ENCODE measurements around the gene BCAT1.

Gene BCAT1

DNA sequence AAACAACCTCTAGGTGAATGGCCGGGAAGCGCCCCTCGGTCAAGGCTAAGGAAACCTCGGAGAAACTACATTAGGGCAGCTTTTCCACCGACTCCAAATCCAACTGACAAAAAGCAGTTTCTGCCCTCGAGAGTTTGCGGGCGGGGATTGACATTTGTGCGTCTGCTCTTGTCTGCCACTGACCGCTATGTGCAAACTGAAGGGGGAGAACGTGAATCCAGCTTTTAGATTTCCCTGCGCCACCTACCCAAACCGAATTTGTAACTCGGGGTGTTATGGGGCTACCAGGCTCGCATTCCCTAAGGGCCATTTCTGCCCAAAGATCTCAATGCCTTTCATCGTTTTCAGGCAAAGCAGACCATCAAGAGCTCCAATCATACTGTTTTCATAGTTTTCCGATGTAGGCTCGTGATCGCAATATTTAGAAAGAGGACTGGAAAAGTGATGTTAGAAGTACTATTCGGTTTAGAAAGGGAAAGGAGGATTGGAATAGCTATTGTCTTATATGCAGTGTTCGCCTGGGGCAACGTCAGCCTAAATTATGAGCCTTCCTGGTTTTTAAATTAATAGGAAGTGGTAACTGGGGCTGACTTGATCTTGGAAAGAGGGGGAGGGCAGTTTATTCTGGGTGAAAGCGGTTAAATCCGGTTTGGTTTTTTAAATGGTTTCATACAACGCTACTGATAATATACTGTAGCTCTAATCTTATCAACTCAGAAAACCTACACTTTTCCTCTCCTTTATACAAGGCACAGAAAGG is 45.4 kb downstream of the BCAT1 start:
- H3K27ac Mint-ChIP-seq: peak overlapping the region; percentile 52

DNA sequence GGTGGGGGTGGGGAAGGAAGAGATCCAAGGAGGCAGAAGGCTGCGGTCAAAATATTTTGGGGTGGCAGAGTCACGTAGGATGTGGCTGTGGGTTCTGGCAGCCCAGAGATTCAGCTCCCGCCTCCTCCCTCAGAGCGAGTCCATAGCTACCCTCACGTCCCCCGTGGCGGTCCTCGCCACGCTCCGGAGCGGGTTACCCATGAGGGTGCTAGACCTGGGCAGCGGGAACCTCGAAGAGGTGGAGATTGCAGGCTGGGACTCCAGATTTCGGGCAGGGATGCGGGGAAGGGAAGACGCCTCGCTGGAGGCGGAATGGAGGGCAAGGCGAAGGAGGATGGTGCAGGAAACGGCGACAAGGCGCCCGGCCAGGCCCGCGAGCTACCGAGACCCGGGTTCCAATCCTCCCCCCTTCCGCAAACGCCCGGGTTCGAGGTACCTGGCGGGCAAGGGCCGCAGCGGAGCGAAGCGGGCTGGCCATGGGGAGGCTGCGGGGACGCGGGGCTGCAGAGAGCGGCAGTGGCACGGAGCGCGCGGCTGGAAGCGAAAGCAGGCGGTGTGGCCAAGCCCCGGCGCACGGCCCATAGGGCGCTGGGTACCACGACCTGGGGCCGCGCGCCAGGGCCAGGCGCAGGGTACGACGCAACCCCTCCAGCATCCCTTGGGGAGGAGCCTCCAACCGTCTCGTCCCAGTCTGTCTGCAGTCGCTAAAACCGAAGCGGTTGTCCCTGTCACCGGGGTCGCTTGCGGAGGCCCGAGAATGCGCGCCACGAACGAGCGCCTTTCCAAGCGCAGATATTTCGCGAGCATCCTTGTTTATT is 46.2 kb downstream of the BCAT1 start:
- H3K4me3 Mint-ChIP-seq: peak overlapping the region; percentile 97
- peaks cover 7% of the 10 kb centered on the region for H3K27me3 Mint-ChIP-seq (ENCODE audit: low read depth)
- peaks cover 28% of the 10 kb centered on the region for H3K4me1 Mint-ChIP-seq (ENCODE audit: low read depth)
- no peaks in the 10 kb centered on the region for H3K9me3 Mint-ChIP-seq
- peaks cover 11% of the 10 kb centered on the region for H3K36me3 Mint-ChIP-seq (ENCODE audit: low read depth)
- peak overlapping the region; percentile 98 for H3K27ac Mint-ChIP-seq

More for the DNA sequence above, 45.4 kb downstream of the BCAT1 start:
- Mint-ChIP-seq H3K27me3 (ENCODE audit: low read depth) (peaks cover 7% of the 10 kb centered on the region), H3K9me3 (no peaks in the 10 kb centered on the region), H3K36me3 (ENCODE audit: low read depth) (peaks cover 9% of the 10 kb centered on the region), H3K4me3 (peak overlapping the region; percentile 97), H3K4me1 (ENCODE audit: low read depth) (peaks cover 28% of the 10 kb centered on the region)

DNA sequence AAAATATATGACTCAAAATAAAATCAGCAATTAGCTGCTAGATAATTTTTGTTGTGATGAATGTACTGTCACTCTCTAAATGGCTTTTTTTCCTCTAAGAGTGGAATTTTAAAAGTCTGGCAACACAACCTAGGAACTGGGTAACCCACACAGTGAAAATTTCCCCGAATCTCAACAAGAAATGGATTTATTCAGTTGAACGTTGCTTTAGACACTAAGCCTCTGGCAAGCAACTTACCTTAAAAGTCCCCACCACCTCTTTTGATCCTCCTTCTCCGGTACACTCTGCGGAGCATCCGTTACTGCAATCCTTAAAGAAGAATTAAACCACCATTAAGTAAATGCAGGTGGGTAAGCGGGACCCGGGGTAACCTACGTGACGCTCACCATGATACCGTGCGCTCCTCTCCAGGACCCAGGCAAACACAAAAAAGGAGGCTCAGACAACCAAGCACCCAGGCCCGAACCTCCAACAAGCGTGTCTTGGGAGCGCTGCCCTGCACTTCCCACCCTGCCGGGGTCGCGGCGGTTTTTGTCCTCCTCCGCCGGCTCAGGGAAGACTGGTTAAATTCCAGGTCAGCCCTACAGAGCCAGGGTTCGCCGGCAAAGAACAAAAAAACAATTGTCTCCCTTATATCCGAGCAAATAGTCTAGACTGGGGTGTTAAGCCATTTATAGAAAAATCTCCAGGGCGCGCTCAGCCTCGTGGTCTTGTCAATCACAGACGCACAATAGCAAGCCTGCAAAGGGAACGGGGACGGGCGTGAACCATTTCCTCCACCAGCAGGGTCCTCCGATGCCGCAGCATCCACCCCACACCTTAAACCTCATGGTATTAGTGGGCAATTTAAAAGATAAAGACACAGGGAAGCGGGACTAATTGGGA is 47.1 kb downstream of the BCAT1 start:
- Mint-ChIP-seq H3K9me3 (no peaks in the 10 kb centered on the region), H3K4me1 (ENCODE audit: low read depth) (peaks cover 28% of the 10 kb centered on the region), H3K36me3 (ENCODE audit: low read depth) (peaks cover 11% of the 10 kb centered on the region), H3K27me3 (ENCODE audit: low read depth) (peaks cover 7% of the 10 kb centered on the region), H3K4me3 (peak overlapping the region; percentile 97), H3K27ac (peak overlapping the region; percentile 98)

DNA sequence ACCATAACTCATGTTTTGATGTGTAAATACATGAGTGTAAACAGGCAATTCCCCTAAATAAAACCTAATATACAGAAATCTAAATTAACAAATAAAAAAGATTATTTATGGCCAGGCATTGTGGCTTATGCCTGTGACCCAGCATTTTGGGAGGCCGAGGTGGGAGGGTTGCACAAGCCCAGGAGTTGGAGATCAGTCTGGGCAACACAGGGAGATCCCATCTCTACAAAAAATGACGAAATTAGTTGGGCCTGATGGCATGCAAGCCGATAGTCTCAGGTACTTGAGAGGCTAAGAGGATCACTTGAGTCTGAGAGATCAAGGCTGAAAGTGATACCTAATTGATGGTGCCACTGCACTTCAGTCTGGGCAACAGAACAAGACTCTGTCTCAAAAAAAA is 48.7 kb downstream of the BCAT1 start:
- H3K4me1 Mint-ChIP-seq (ENCODE audit: low read depth): peaks cover 28% of the 10 kb centered on the region
- peaks cover 9% of the 10 kb centered on the region for H3K27me3 Mint-ChIP-seq (ENCODE audit: low read depth)
- H3K36me3 Mint-ChIP-seq (ENCODE audit: low read depth): peaks cover 11% of the 10 kb centered on the region
- H3K4me3 Mint-ChIP-seq: peak overlapping the region; percentile 9
- H3K9me3 Mint-ChIP-seq: no peaks in the 10 kb centered on the region
- H3K27ac Mint-ChIP-seq: no peak overlapping the region

DNA sequence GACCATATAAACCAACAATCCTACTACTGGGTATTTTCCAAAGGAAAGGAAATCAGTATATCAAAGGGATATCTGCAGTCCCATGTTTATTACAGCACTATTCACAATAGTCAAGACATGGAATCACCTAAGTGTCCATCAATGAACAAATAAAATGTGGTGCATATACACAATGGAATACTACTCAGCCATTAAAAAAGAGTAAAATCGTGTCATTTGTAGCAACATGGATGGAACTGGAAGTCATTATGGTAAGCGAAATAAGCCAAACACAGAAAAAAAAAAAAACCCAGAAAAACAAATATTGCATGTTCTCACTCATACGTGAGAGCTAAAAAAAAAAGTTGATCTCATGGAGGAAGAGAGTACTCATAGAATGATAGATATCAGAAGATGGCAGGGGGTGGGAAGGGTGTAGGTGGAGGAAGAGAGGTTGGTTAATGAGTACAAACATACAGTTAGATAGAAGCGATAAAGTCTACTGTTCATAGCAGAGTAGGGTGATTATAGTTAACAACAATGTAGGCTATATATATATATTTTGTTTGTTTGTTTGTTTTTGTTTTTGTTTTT is 49.3 kb downstream of the BCAT1 start:
- H3K9me3 Mint-ChIP-seq: no peaks in the 10 kb centered on the region
- peaks cover 12% of the 10 kb centered on the region for H3K27me3 Mint-ChIP-seq (ENCODE audit: low read depth)
- H3K27ac Mint-ChIP-seq: peak overlapping the region; percentile 67
- peaks cover 28% of the 10 kb centered on the region for H3K4me1 Mint-ChIP-seq (ENCODE audit: low read depth)
- H3K4me3 Mint-ChIP-seq: peak overlapping the region; percentile 21
- H3K36me3 Mint-ChIP-seq (ENCODE audit: low read depth): peaks cover 11% of the 10 kb centered on the region

DNA sequence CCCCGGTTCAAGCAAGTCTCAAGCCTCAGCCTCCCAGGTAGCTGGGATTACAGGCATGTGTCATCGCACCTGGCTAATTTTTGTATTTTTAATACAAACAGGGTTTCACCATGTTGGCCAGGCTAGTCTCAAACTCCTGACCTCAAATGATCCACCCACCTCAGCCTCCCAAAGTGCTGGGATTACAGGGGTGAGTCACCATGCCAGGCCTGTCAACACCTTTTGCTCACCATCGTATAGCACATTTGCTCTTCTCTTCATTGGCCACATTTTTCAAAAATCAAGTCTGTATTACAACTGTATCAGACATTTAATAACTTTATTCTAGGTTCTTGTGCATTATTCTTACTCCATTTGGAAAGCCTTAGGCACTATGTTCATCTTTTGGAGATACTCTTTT is 50.3 kb downstream of the BCAT1 start:
- Mint-ChIP-seq H3K27ac (no peak overlapping the region), H3K36me3 (ENCODE audit: low read depth) (peaks cover 11% of the 10 kb centered on the region), H3K4me3 (no peak overlapping the region), H3K27me3 (ENCODE audit: low read depth) (peaks cover 13% of the 10 kb centered on the region), H3K4me1 (ENCODE audit: low read depth) (peaks cover 25% of the 10 kb centered on the region), H3K9me3 (no peaks in the 10 kb centered on the region)

DNA sequence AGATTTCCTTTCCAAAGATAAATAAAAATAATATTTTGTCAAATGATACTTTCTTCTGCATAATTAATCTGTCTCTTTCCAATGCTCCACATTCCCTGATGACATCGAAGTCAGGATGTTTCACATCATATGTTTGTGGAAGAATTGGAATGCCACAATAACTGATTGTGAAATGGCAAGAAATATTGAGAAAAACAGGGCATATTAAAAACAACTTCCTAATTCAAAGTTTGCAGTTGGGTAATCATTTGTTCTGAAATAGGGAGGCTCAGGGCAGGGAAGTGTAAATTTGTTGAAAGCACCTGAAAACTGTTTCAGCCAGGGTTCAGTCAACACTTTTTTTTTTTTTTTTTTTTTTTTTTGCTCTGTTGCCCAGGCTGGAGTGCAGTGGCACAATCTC is 50.7 kb downstream of the BCAT1 start:
- Mint-ChIP-seq H3K4me1 (ENCODE audit: low read depth) (peaks cover 22% of the 10 kb centered on the region), H3K27ac (no peak overlapping the region), H3K36me3 (ENCODE audit: low read depth) (peaks cover 11% of the 10 kb centered on the region)

DNA sequence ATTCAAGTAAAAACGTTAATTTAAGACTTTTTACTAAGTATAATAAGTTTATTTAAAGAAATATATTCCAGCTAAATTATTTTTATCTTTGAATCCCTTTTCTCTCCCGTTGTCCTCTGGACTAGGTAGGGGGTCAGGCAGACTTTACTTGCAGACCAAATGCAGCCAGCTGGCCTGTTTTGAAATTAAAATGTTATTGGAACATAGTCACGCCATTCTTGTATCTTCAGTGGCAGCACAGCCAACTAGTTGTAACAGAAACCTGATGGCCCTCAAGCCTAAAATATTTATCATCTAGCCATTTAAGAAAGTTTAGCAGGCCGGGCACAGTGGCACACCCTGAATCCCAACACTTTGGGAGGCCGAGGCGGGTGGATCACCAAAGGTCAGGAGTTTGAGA is 52.7 kb downstream of the BCAT1 start:
- H3K4me3 Mint-ChIP-seq: no peak overlapping the region
- no peaks in the 10 kb centered on the region for H3K9me3 Mint-ChIP-seq
- H3K27ac Mint-ChIP-seq: no peak overlapping the region
- peaks cover 11% of the 10 kb centered on the region for H3K4me1 Mint-ChIP-seq (ENCODE audit: low read depth)
- peaks cover 11% of the 10 kb centered on the region for H3K36me3 Mint-ChIP-seq (ENCODE audit: low read depth)
- peaks cover 10% of the 10 kb centered on the region for H3K27me3 Mint-ChIP-seq (ENCODE audit: low read depth)

More for the DNA sequence above, 50.7 kb downstream of the BCAT1 start:
- Mint-ChIP-seq H3K4me3 (no peak overlapping the region), H3K27me3 (ENCODE audit: low read depth) (peaks cover 10% of the 10 kb centered on the region), H3K9me3 (no peaks in the 10 kb centered on the region)

DNA sequence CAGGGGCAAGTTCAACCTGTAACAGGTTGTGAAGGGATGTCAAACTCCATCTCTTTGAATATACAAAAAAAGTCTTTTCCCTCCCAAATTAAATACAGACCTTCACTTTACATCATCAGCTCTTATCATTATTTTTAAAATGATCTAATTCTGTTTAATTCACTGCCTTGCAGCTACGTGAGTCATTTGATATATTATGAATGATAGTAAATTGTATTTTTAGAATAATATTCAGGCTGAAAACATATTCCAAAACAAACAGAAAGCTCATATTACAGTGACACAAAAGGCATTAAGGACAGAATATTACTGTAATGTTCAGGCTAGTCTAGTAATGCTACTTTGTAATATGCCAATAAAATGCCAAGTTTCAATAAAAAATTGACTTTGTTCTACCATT is 53.3 kb downstream of the BCAT1 start:
- no peak overlapping the region for H3K27ac Mint-ChIP-seq
- peaks cover 8% of the 10 kb centered on the region for H3K4me1 Mint-ChIP-seq (ENCODE audit: low read depth)
- peaks cover 11% of the 10 kb centered on the region for H3K36me3 Mint-ChIP-seq (ENCODE audit: low read depth)
- H3K27me3 Mint-ChIP-seq (ENCODE audit: low read depth): peaks cover 10% of the 10 kb centered on the region
- no peak overlapping the region for H3K4me3 Mint-ChIP-seq
- no peaks in the 10 kb centered on the region for H3K9me3 Mint-ChIP-seq

DNA sequence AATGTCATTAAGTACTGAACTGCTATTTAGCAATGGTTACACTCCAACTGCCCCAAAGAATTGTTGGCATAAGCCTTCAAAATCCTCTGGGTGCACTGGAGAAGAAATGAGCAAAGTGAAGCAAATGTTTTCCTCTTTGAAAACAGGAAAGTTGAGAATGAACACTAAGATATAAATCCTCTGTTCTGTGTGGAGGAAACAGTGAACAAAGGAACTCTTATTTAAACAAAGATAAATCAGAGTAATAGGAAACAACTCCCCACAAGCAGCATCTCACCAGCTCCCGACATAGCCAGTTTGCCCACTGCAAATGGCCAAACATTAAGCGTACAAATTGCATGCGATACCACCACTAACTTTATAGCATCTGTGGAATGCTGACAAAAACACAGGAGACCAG is 54.0 kb downstream of the BCAT1 start:
- Mint-ChIP-seq H3K27ac (no peak overlapping the region), H3K4me1 (ENCODE audit: low read depth) (peaks cover 8% of the 10 kb centered on the region), H3K4me3 (no peak overlapping the region), H3K36me3 (ENCODE audit: low read depth) (peaks cover 11% of the 10 kb centered on the region), H3K9me3 (no peaks in the 10 kb centered on the region), H3K27me3 (ENCODE audit: low read depth) (peaks cover 10% of the 10 kb centered on the region)

DNA sequence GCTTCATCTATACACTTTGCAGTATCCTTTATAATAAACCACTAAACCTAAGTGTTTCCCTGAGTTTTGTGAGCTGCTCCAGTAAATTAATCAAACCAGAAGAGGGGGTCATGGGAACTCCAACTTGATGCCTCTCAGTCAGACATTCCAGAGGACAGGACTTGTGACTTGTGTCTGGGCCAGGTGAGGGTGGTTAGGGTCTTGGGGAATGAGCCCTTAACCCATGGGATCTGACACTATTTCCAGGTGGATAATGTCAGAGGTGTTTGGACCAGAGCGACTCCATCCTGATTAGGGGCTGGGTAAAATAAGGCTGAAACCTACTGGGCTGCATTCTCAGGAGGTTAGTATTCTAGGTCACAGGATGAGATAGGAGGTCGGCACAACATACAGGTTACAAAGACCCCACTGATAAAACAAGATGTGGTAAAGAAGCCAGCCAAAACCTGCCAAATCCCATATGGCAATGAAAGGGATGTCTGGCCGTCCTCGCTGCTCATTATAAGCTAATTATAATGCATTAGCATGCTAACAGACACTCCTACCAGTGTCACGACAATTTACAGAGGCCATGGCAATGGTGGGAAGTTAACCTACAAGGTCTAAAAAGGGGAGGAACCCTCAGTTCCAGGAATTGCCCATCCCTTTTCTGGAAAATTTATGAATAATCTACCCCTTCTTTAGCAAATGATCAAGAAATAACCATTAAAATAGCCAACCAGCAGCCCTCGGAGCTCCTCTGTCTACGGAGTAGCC is 58.7 kb downstream of the BCAT1 start:
- H3K4me1 Mint-ChIP-seq (ENCODE audit: low read depth): no peaks in the 10 kb centered on the region
- H3K27me3 Mint-ChIP-seq (ENCODE audit: low read depth): peaks cover 8% of the 10 kb centered on the region
- H3K4me3 Mint-ChIP-seq: no peak overlapping the region
- no peaks in the 10 kb centered on the region for H3K9me3 Mint-ChIP-seq
- H3K36me3 Mint-ChIP-seq (ENCODE audit: low read depth): peaks cover 2% of the 10 kb centered on the region
- H3K27ac Mint-ChIP-seq: no peak overlapping the region

DNA sequence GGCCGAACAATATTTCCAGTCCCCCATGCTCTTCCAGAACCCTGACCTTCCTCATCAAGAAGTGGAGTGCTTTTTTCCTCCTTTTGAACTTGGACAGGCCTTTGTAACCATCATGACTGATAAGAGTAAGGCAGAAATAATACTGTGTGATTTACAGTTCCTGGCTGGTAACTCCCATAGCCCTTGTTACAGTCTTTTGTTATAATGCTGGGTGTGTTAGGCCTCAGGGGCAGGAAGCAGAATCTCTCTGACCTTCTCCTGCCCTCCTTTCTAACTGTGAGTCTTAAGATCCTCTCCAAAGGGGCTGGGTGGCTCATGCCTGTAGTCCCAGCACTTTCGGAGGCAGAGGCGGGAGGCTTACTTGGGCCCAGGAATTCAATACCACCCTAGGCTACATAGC is 59.5 kb downstream of the BCAT1 start:
- peaks cover 3% of the 10 kb centered on the region for H3K27me3 Mint-ChIP-seq (ENCODE audit: low read depth)
- peaks cover 2% of the 10 kb centered on the region for H3K36me3 Mint-ChIP-seq (ENCODE audit: low read depth)
- H3K9me3 Mint-ChIP-seq: no peaks in the 10 kb centered on the region
- H3K4me1 Mint-ChIP-seq (ENCODE audit: low read depth): no peaks in the 10 kb centered on the region
- no peak overlapping the region for H3K27ac Mint-ChIP-seq
- no peak overlapping the region for H3K4me3 Mint-ChIP-seq

DNA sequence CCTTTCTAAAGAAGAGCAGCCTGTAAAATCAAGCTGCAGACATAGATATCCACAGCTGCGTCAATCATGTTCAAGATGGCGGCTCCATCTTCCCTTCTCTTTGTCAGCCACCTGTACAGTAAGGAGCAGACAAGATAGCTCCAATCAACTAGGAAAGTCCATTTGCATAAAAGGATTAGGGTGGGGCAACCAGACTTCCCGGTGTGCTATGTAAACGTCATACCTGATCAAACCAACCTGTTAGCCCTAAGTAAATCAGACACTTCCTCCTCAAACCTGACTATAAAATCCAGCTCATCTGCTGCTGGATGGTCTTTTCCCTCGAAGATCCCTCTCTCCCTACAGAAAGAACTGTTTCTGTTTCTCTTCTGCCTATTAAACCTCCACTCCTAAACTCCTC is 60.1 kb downstream of the BCAT1 start:
- Mint-ChIP-seq H3K4me1 (ENCODE audit: low read depth) (no peaks in the 10 kb centered on the region), H3K4me3 (no peak overlapping the region), H3K36me3 (ENCODE audit: low read depth) (peaks cover 2% of the 10 kb centered on the region), H3K27me3 (ENCODE audit: low read depth) (no peaks in the 10 kb centered on the region), H3K9me3 (no peaks in the 10 kb centered on the region), H3K27ac (no peak overlapping the region)

All from T-helper 1 cell treated with Interleukin-12 subunit alpha and Interleukin-12 subunit beta and Interleukin-4 antibody, amounts not matched to agents 30 μg/mL and 1 μg/mL, for 36 hours (primary cell).